ENCODE data around the gene QRSL1.

QRSL1 gene

GRCh38 chr6:106671651-106672050, 42.3 kb downstream of the QRSL1 start:
- Histone ChIP-seq H3K4me3 (ENCODE audit: low read depth, low read length) (no peak overlapping the region), H3K27me3 (ENCODE audit: insufficient read depth, low read depth, severe bottlenecking) (no peaks in the 10 kb centered on the region), H3K9me3 (ENCODE audit: severe bottlenecking) (no peaks in the 10 kb centered on the region), H3K36me3 (no peaks in the 10 kb centered on the region), H3K27ac (no peak overlapping the region)
- DNase-seq = no peak
- TF ChIP-seq, protein P1, sequence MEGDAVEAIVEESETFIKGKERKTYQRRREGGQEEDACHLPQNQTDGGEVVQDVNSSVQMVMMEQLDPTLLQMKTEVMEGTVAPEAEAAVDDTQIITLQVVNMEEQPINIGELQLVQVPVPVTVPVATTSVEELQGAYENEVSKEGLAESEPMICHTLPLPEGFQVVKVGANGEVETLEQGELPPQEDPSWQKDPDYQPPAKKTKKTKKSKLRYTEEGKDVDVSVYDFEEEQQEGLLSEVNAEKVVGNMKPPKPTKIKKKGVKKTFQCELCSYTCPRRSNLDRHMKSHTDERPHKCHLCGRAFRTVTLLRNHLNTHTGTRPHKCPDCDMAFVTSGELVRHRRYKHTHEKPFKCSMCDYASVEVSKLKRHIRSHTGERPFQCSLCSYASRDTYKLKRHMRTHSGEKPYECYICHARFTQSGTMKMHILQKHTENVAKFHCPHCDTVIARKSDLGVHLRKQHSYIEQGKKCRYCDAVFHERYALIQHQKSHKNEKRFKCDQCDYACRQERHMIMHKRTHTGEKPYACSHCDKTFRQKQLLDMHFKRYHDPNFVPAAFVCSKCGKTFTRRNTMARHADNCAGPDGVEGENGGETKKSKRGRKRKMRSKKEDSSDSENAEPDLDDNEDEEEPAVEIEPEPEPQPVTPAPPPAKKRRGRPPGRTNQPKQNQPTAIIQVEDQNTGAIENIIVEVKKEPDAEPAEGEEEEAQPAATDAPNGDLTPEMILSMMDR (IDR thresholded peaks at IDR 0.05; ENCODE audit: low read depth, low read length) = no peak

DNA sequence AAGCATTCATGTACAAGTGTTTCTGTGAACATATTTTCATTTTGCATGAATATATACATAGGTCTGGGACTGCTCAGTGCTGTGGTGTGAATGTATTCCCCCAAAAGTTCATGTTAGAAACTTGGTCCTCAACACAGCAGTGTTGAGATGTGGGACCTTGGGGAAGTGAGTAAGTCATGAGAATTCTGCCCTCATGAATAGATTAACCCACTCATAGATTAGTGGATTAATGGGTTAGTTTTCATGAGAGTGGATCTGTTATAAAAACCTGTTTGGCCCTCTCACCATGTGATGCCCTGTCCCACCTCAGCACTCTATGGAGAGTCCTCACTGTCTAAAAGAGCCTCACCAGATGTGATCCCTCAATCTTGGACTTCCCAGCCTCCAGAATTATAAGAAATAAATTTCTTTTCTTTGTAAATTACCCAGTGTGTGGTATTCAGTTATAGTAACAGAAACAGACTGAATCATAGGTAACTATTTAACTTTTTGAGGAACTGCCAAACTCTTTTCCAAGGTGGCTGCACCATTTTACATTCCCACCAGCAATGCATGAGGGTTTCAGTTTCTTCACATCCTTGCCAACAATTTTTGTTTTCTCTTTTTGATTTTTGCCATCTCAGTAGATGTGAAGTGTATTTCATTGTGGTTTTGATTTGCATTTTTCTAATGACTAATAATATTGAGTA, 45.3 kb downstream of the QRSL1 start:
- no peaks in the 10 kb centered on the region for H3K36me3 ChIP-seq
- H3K27me3 ChIP-seq (ENCODE audit: insufficient read depth, low read depth, severe bottlenecking) = no peaks in the 10 kb centered on the region
- H3K4me3 ChIP-seq (ENCODE audit: low read depth, low read length) = no peak overlapping the region
- H3K9me3 ChIP-seq (ENCODE audit: severe bottlenecking) = no peaks in the 10 kb centered on the region
- DNase-seq = no peak
- no peak overlapping the region for H3K27ac ChIP-seq
- TF ChIP-seq, protein P1 (IDR thresholded peaks at IDR 0.05; ENCODE audit: low read depth, low read length) = no peak

GRCh38 chr6:106677282-106677681, 47.9 kb downstream of the QRSL1 start:
- H3K4me3 ChIP-seq (ENCODE audit: low read depth, low read length) = no peak overlapping the region
- TF ChIP-seq, protein P1 (IDR thresholded peaks at IDR 0.05; ENCODE audit: low read depth, low read length) = no peak
- H3K27ac ChIP-seq = no peak overlapping the region
- no peaks in the 10 kb centered on the region for H3K27me3 ChIP-seq (ENCODE audit: insufficient read depth, low read depth, severe bottlenecking)
- DNase-seq = no peak
- H3K36me3 ChIP-seq = no peaks in the 10 kb centered on the region
- H3K9me3 ChIP-seq (ENCODE audit: severe bottlenecking) = no peaks in the 10 kb centered on the region

DNA sequence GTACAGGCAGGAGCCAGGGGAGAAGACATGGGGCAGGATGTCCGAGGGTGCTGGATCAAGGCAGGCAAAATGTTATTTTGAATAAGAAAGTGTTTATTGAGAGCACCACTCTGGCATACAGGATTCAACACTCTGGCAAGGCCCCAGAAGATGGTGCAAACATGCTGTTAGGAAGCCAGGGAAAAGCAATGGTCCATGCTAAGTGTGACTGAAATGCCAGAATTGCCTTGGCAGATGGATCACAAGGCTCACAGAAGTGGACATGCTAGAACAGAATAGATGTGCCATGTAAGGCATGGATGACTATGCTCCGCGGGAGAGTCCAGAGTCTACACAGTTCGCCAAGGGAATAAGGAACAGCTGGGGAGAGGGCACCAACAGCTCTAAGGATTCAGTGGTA, 54.6 kb downstream of the QRSL1 start:
- Histone ChIP-seq H3K36me3 (no peaks in the 10 kb centered on the region), H3K4me3 (ENCODE audit: low read depth, low read length) (no peak overlapping the region), H3K27me3 (ENCODE audit: insufficient read depth, low read depth, severe bottlenecking) (no peaks in the 10 kb centered on the region), H3K9me3 (ENCODE audit: severe bottlenecking) (no peaks in the 10 kb centered on the region), H3K27ac (no peak overlapping the region)
- DNase-seq = no peak
- TF ChIP-seq, protein P1 (IDR thresholded peaks at IDR 0.05; ENCODE audit: low read depth, low read length) = no peak

GRCh38 chr6:106685833-106686232, 56.5 kb downstream of the QRSL1 start:
- Histone ChIP-seq H3K4me3 (ENCODE audit: low read depth, low read length) (no peak overlapping the region), H3K27me3 (ENCODE audit: insufficient read depth, low read depth, severe bottlenecking) (no peaks in the 10 kb centered on the region), H3K36me3 (no peaks in the 10 kb centered on the region), H3K27ac (no peak overlapping the region), H3K9me3 (ENCODE audit: severe bottlenecking) (no peaks in the 10 kb centered on the region)
- TF ChIP-seq, protein P1 (IDR thresholded peaks at IDR 0.05; ENCODE audit: low read depth, low read length) = no peak
- no peak for DNase-seq
